Heart right ventricle (tissue), 16 donors: ENCODE measurements around the gene FAM13C. TPM values are rescaled to one million over a fixed set of nuclear protein-coding genes. Genes with fewer than 3 reads are reported as not detected.

Experiments
- ATAC-seq, 8 donors: fragments of 200-7000 bp; cut with Tn5 transposase; one replicate each; pipeline ENCODE4 v1.9.1; 2020; ENCODE audit warnings: mild to moderate bottlenecking in 8 of 8, moderate library complexity in 8 of 8, moderate number of reproducible peaks in 1 of 8
- DNase-seq, 2 donors: peaks; one replicate each; pipeline ENCODE4 v3.0.0-alpha.2; 2020
- H3K27ac ChIP-seq, 10 donors: fragments of 200-600 bp; sonication (generic) in 2 of 10; one replicate each; pipeline versions ENCODE4 v1.5.0 to v1.8.0; 2020 to 2022; ENCODE audit warnings: mild to moderate bottlenecking in 3 of 10
- H3K27me3 ChIP-seq, 7 donors: fragments of 200-600 bp; one replicate each; pipeline ENCODE4 v1.8.0; 2021 to 2022; ENCODE audit warnings: mild to moderate bottlenecking in 2 of 7
- H3K36me3 ChIP-seq, 9 donors: fragments of 200-600 bp; sonication (generic) in 1 of 9; one replicate each; pipeline versions ENCODE4 v1.5.0 to v1.8.0; 2020 to 2022; ENCODE audit warnings: mild to moderate bottlenecking in 2 of 9
- H3K4me1 ChIP-seq, 9 donors: fragments of 200-600 bp; sonication (generic) in 1 of 9; one replicate each; pipeline versions ENCODE4 v1.5.0 to v1.8.0; 2020 to 2022; ENCODE audit warnings: mild to moderate bottlenecking in 4 of 9
- H3K4me3 ChIP-seq, 10 donors: fragments of 200-600 bp; sonication (generic) in 2 of 10; one replicate each; pipeline versions ENCODE4 v1.5.0 to v1.8.0; 2020 to 2022; ENCODE audit warnings: mild to moderate bottlenecking in 7 of 10, moderate library complexity in 2 of 10
- H3K9me3 ChIP-seq, 11 donors: fragments of 200-600 bp in 10 of 11; sonication (generic) in 2 of 11; one replicate each; pipeline versions ENCODE4 v1.5.0 to v1.8.0; 2013 to 2022; ENCODE audit warnings: mild to moderate bottlenecking in 2 of 11, control low read depth in 1 of 11, moderate library complexity in 1 of 11
- WGBS, 2 donors: extraction: QIAGEN DNeasy Blood & Tissue Kit; methylation state at CpG; one replicate each; pipeline ENCODE4 v1.1.7; 2013; ENCODE audit warnings: inconsistent platforms in 1 of 2; 5-methylcytosine and 5-hydroxymethylcytosine counted together
- intact Hi-C, 10 donors: fragments of 100-400 bp; cut with DNase I; formaldehyde crosslinking; loops; one replicate each; pipeline versions ENCODE4 v1.11.1 to v1.14.2; 2022
- polyA plus RNA-seq, 2 donors: library from polyadenylated mRNA; stranded (reverse); fragments of 200-250 nt; gene quantifications; one replicate each; pipeline ENCODE4 v1.2.3, GENCODE V29; 2013
- total RNA-seq, 10 donors: library from RNA; stranded (reverse); fragmentation: NEBNext Ultra II Directional in 3 of 10; extraction: Animal tissue kit (Norgen Biotek cat#: 25700) in 3 of 10; gene quantifications; one replicate each; pipeline versions ENCODE4 v1.2.1 to v1.2.4, GENCODE V29; 2021 to 2023
- TF ChIP-seq, protein P1 (sequence below), 9 donors: fragments of 200-600 bp; sonication (generic) in 2 of 9; IDR thresholded peaks; one replicate each; pipeline versions ENCODE4 v1.5.0 to v1.8.0; 2021 to 2022; ENCODE audit warnings: antibody characterized with exemption in 9 of 9, mild to moderate bottlenecking in 5 of 9, moderate library complexity in 1 of 9
- donor health status: Arrhythmogenic right ventricular cardiomyopathy.
- donor health status: ischemic (EF 13 %, LVEDD 7.1; RV severe dilation, severe dysfunction).
- donor health status: healthy with polysubstance abuse.
- donor health status: DM: no; HTN: yes; CAD: no.
- donor health status: DM: no; HTN: no; CAD: no.
- donor health status: ischemic (EF 25% LVEDD 6.9; RV normal size, moderate dysfunction).
- donor health status: ischemic (EF 25% LVEDD 5.7; RV mildly dilated, moderate dysfunction).
- donor health status: healthy.
- donor health status: DM: yes; HTN: yes; CAD: no.
- donor health status: Ischemic cardiomyopathy.
- donor health status: ischemic (EF 35%, LVEDD 5.7; RV mildly dilated, moderate dysfunction).
- donor health status: nonischemic (EF 11% LVEDD 7.7; RV severe dilation, severe dysfunction).
- donor health status: DM: yes; HTN: yes; CAD: no.
- donor health status: PGD.
- donor health status: ischemic (EF 29% LVEDD 5.4; RV normal size, mild dysfunction).
- donor health status: nonischemic (EF 23%, LVEDD 6.1; RV moderate dilation, normal function).

The FAM13C gene
- total and polyA plus RNA-seq, 12 donors, result 1.5 to 14.6 (median 7.0) TPM

DNA sequence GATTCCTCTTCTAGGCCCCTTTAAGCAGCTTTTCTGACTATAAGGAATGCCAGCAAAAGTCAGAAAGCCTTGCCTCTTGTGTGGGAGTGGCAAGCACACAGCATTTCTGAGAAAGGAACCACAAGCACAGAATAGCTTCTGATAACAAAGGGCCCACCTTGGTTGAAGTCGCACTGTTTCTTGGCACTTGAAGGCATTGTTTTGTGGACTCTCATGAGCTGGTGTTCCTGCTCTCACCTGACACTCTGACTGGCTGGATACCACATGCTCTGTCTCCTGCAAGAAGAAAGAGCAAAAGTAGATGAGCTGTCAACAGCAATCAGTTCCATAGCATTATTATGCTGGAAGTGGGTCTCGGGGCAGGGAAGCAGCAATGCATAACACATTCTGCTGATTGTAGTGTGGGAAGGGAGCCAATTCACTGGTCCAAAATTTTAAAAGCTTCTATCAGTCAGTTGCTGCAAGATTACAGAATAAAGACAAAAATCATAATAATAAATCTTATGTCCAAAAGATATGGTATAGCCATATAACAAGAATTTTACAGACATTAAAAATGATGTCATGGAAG lies 38.4 kb downstream of the FAM13C start:
- ATAC-seq (no peak), DNase-seq (no peak)
- TF ChIP-seq, protein P1, sequence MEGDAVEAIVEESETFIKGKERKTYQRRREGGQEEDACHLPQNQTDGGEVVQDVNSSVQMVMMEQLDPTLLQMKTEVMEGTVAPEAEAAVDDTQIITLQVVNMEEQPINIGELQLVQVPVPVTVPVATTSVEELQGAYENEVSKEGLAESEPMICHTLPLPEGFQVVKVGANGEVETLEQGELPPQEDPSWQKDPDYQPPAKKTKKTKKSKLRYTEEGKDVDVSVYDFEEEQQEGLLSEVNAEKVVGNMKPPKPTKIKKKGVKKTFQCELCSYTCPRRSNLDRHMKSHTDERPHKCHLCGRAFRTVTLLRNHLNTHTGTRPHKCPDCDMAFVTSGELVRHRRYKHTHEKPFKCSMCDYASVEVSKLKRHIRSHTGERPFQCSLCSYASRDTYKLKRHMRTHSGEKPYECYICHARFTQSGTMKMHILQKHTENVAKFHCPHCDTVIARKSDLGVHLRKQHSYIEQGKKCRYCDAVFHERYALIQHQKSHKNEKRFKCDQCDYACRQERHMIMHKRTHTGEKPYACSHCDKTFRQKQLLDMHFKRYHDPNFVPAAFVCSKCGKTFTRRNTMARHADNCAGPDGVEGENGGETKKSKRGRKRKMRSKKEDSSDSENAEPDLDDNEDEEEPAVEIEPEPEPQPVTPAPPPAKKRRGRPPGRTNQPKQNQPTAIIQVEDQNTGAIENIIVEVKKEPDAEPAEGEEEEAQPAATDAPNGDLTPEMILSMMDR (IDR thresholded peaks at IDR 0.05), result no peak
- peaks cover 0 to 37% (median 0%) of the 10 kb centered on the region in 9 donors for H3K36me3 ChIP-seq
- H3K4me3 ChIP-seq, result no peak overlapping the region
- H3K4me1 ChIP-seq, result peaks cover 0 to 40% (median 17%) of the 10 kb centered on the region in 9 donors
- peak overlapping the region in 3 of 10 donors; percentile 59 to 68 (median 64) for H3K27ac ChIP-seq
- no peaks in the 10 kb centered on the region for H3K27me3 ChIP-seq
- intact Hi-C loops, result no loop called here
- H3K9me3 ChIP-seq, result peaks cover 0 to 7% (median 0%) of the 10 kb centered on the region in 11 donors
- WGBS, 2 donors, result 80 to 92% methylated on average over 2 of the region's 2 CpGs

DNA sequence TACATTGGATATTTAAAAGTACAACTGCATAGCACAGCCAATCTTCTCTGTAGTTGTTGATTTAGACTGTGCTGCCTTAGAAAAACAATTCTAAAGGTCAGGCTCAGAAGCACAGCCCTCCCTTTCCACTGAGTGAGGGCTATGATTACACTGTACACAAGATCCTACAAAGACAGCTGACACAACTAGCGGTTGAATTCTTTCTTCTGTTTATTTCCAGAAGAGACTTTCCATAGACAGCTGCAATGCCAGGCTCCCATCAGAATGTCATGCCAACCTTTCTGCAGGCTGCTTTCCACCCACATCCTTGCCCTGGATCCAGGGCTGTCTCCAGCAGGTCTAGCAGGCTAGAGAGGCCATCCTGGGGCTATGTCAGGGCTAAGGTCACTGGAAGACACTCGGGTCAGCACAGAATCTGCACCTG lies 39.3 kb downstream of the FAM13C start:
- peaks cover 0 to 37% (median 0%) of the 10 kb centered on the region in 9 donors for H3K36me3 ChIP-seq
- peaks cover 0 to 48% (median 18%) of the 10 kb centered on the region in 9 donors for H3K4me1 ChIP-seq
- TF ChIP-seq, protein P1 (IDR thresholded peaks at IDR 0.05), result no peak
- no peaks in the 10 kb centered on the region for H3K27me3 ChIP-seq
- peaks cover 0 to 7% (median 0%) of the 10 kb centered on the region in 11 donors for H3K9me3 ChIP-seq
- WGBS, 2 donors, result 66 to 79% methylated on average over 2 of the region's 2 CpGs
- peak overlapping the region in 7 of 10 donors; percentile 2 to 68 (median 45) for H3K27ac ChIP-seq
- no peak overlapping the region for H3K4me3 ChIP-seq
- no peak for DNase-seq
- peak; percentile 17 to 85 (median 71) for ATAC-seq
- intact Hi-C loops, result no loop called here

DNA sequence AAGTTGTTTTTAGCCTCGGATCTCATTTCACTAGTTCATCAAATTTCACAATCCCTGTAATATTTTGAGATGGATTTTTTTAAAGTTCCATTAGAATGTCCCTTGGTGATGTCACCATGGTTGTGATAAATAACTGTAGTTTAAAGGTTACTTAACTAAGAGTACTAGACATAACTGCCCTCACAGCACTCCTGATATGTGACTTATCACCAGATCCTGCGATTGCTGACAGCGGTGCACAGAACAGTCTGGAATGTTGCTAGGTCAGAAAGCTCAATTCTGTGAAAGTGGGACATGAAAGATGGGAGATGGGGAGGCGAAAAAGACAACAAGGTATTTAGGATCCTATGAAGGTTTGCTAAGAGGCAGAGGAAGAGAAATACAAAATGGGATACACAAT lies 40.2 kb downstream of the FAM13C start:
- Histone ChIP-seq H3K36me3 (peaks cover 0 to 37% (median 0%) of the 10 kb centered on the region in 9 donors), H3K27ac (peak overlapping the region in 3 of 10 donors; percentile 45 to 68 (median 59)), H3K27me3 (no peaks in the 10 kb centered on the region), H3K4me3 (no peak overlapping the region), H3K9me3 (peaks cover 0 to 7% (median 0%) of the 10 kb centered on the region in 11 donors), H3K4me1 (peaks cover 0 to 50% (median 19%) of the 10 kb centered on the region in 9 donors)
- WGBS, 2 donors, result 64 to 74% methylated on average over 4 of the region's 4 CpGs
- intact Hi-C loops, result no loop called here
- DNase-seq, result no peak
- TF ChIP-seq, protein P1 (IDR thresholded peaks at IDR 0.05), result no peak
- no peak for ATAC-seq

DNA sequence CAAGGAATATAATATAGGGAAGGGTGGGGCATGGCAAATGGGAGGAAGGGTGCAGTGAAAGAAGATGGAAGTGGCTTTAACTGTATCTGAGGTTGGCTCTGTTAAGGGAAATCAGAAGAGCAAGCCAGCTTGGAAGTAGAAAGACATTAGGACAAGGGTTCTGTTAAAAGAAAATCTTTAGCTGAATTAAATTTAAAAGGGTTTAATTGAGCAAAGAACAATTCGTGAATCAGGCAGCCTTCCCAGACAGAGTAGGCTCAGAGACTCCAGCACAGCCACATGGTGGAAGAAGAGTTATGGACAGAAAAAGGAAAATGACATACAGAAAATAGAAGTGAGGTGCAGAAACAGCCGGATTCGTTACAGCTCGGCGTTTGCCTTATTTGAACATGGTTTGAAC lies 42.0 kb downstream of the FAM13C start:
- H3K27me3 ChIP-seq, result no peaks in the 10 kb centered on the region
- TF ChIP-seq, protein P1 (IDR thresholded peaks at IDR 0.05), result no peak
- H3K36me3 ChIP-seq, result peaks cover 0 to 37% (median 0%) of the 10 kb centered on the region in 9 donors
- 93 to 95% methylated on average over 5 of the region's 5 CpGs for WGBS, 2 donors
- no peak overlapping the region for H3K4me3 ChIP-seq
- DNase-seq (no peak), ATAC-seq (no peak)
- intact Hi-C loops, result no loop called here
- peaks cover 0 to 7% (median 0%) of the 10 kb centered on the region in 11 donors for H3K9me3 ChIP-seq
- H3K4me1 ChIP-seq, result peaks cover 0 to 58% (median 26%) of the 10 kb centered on the region in 9 donors
- no peak overlapping the region for H3K27ac ChIP-seq
